ENCODE data around the gene LRRC56. TPM values are rescaled to one million over a fixed set of nuclear protein-coding genes. Genes with fewer than 3 reads are reported as not detected.

Gene LRRC56
- polyA plus RNA-seq, 3 donors = 0.09 to 0.68 TPM; not detected in 1

GRCh38 chr11:574632-575312 is 37.4 kb downstream of the LRRC56 start:
- Histone ChIP-seq H3K27ac (ENCODE audit: low read depth in 1 of 2, low read length in 2 of 2) (no peak overlapping the region), H2AFZ (ENCODE audit: insufficient read depth, low read depth, low read length, poor library complexity, severe bottlenecking) (peak overlapping the region; percentile 92), H4K20me1 (ENCODE audit: insufficient read depth, low read length) (peaks cover 31% of the 10 kb centered on the region), H3K27me3 (ENCODE audit: control insufficient read depth in 2 of 2, insufficient read depth in 2 of 2, low read length in 2 of 2) (peaks cover 8 to 36% of the 10 kb centered on the region in 2 donors), H3K4me2 (replicated peaks; ENCODE audit: extremely low read depth, low read length, poor library complexity, severe bottlenecking) (peak overlapping the region; percentile 97), H3K36me3 (replicated peaks in 1 of 2; ENCODE audit: control insufficient read depth in 1 of 2, insufficient read depth in 2 of 2, low read length in 2 of 2) (peaks cover 0 to 2% of the 10 kb centered on the region in 2 donors), H3K9me3 (replicated peaks in 1 of 2; ENCODE audit: control insufficient read depth in 1 of 2, insufficient read depth in 1 of 2, low read length in 2 of 2) (peaks cover 0 to 3% of the 10 kb centered on the region in 2 donors), H3K4me1 (ENCODE audit: control insufficient read depth in 1 of 2, insufficient read depth in 2 of 2, low read length in 2 of 2) (peaks cover 22 to 37% of the 10 kb centered on the region in 2 donors), H3K4me3 (replicated peaks in 1 of 3; ENCODE audit: low read depth in 2 of 3, low read length in 3 of 3) (peak overlapping the region in 1 of 3 experiments; percentile 78), H3K9ac (ENCODE audit: insufficient read depth, low read length, poor library complexity, severe bottlenecking) (no peak overlapping the region), H3K79me2 (ENCODE audit: insufficient read depth, low read length) (peaks cover 31% of the 10 kb centered on the region)
- Mint-ChIP-seq H3K9me3 (peaks cover 0 to 14% (median 3%) of the 10 kb centered on the region in 7 donors), H3K36me3 (peaks cover 6 to 8% of the 10 kb centered on the region in 2 donors), H3K27ac (peak overlapping the region in 2 of 7 donors; percentile 34 to 73), H3K4me3 (peak overlapping the region; percentile 77 to 91), H3K4me1 (peaks cover 34% of the 10 kb centered on the region), H3K27me3 (ENCODE audit: low read depth in 3 of 3) (peaks cover 32 to 50% (median 42%) of the 10 kb centered on the region in 3 donors)
- TF ChIP-seq CTCF (IDR thresholded peaks at IDR 0.05) = no peak
- DNase-seq = no peak
- WGBS (ENCODE audit: insufficient coverage) = 23% methylated on average over 20 of the region's 25 CpGs
- intact Hi-C loops (cut with micrococcal nuclease) = loop anchor here (5.0 kb wide), 2 partner anchors 38 to 67 kb away; partner anchors contain the start of gene RNH1 (in 1 of the 2)

- intact Hi-C loops (cut with micrococcal nuclease) = loop anchor here (5.0 kb wide), 2 partner anchors 37 to 68 kb away; partner anchors contain the start of gene RNH1 (in 1 of the 2)
- H3K27ac ChIP-seq (ENCODE audit: low read depth in 1 of 2, low read length in 2 of 2) = no peak overlapping the region
- H3K27me3 Mint-ChIP-seq (ENCODE audit: low read depth in 3 of 3) = peaks cover 26 to 45% (median 36%) of the 10 kb centered on the region in 3 donors
- H2AFZ ChIP-seq (ENCODE audit: insufficient read depth, low read depth, low read length, poor library complexity, severe bottlenecking) = peak overlapping the region; percentile 92
- peaks cover 39% of the 10 kb centered on the region for H3K4me1 Mint-ChIP-seq
- H3K27me3 ChIP-seq (ENCODE audit: control insufficient read depth in 2 of 2, insufficient read depth in 2 of 2, low read length in 2 of 2) = peaks cover 8 to 30% of the 10 kb centered on the region in 2 donors
- peak overlapping the region; percentile 43 for H3K9ac ChIP-seq (ENCODE audit: insufficient read depth, low read length, poor library complexity, severe bottlenecking)
- peak overlapping the region; percentile 97 for H3K4me2 ChIP-seq (replicated peaks; ENCODE audit: extremely low read depth, low read length, poor library complexity, severe bottlenecking)
- H3K9me3 Mint-ChIP-seq = peaks cover 0 to 13% (median 3%) of the 10 kb centered on the region in 7 donors
- peak overlapping the region; percentile 32 to 78 (median 51) for H3K4me3 ChIP-seq (replicated peaks in 1 of 3; ENCODE audit: low read depth in 2 of 3, low read length in 3 of 3)
- peaks cover 0 to 3% of the 10 kb centered on the region in 2 donors for H3K9me3 ChIP-seq (replicated peaks in 1 of 2; ENCODE audit: control insufficient read depth in 1 of 2, insufficient read depth in 1 of 2, low read length in 2 of 2)
- DNase-seq = no peak
- peaks cover 22 to 40% of the 10 kb centered on the region in 2 donors for H3K4me1 ChIP-seq (ENCODE audit: control insufficient read depth in 1 of 2, insufficient read depth in 2 of 2, low read length in 2 of 2)
- H3K27ac Mint-ChIP-seq = peak overlapping the region in 1 of 7 donors; percentile 73
- peak overlapping the region; percentile 77 to 91 for H3K4me3 Mint-ChIP-seq
- peaks cover 38% of the 10 kb centered on the region for H4K20me1 ChIP-seq (ENCODE audit: insufficient read depth, low read length)
- peaks cover 37% of the 10 kb centered on the region for H3K79me2 ChIP-seq (ENCODE audit: insufficient read depth, low read length)
- peaks cover 0 to 3% of the 10 kb centered on the region in 2 donors for H3K36me3 ChIP-seq (replicated peaks in 1 of 2; ENCODE audit: control insufficient read depth in 1 of 2, insufficient read depth in 2 of 2, low read length in 2 of 2)
- TF ChIP-seq CTCF (IDR thresholded peaks at IDR 0.05) = no peak
- peaks cover 6 to 8% of the 10 kb centered on the region in 2 donors for H3K36me3 Mint-ChIP-seq
- WGBS (ENCODE audit: insufficient coverage) = under 1% methylated on average over 57 of the region's 81 CpGs
Observed at GRCh38 chr11:575313-575995, 38.1 kb downstream of the LRRC56 start.
